ENCODE measurements around the gene CXCL13. TPM values are rescaled to one million over a fixed set of nuclear protein-coding genes. Genes with fewer than 3 reads are reported as not detected.

Gene CXCL13
- total RNA-seq, 1 experiment from 2014 or later, result not detected

GRCh38 chr4:77593993-77594392 lies 11.6 kb upstream of the CXCL13 start:
- Histone ChIP-seq H3K27me3 (replicated peaks; ENCODE audit: insufficient read depth, low read depth, low read length, poor library complexity) (no peaks in the 10 kb centered on the region), H3K27ac (ENCODE audit: low read depth, low read length, poor library complexity, severe bottlenecking) (no peak overlapping the region), H3K4me3 (ENCODE audit: low read depth, low read length, poor library complexity, severe bottlenecking) (no peak overlapping the region), H3K36me3 (ENCODE audit: insufficient read depth, low read length, poor library complexity, severe bottlenecking) (no peaks in the 10 kb centered on the region), H3K4me1 (ENCODE audit: insufficient read depth, low read length, poor library complexity, severe bottlenecking) (no peaks in the 10 kb centered on the region), H3K9me3 (ENCODE audit: low read depth, low read length, poor library complexity, severe bottlenecking) (no peaks in the 10 kb centered on the region)
- TF ChIP-seq EZH2 (IDR thresholded peaks at IDR 0.05; ENCODE audit: borderline replicate concordance, low read depth, low read length, poor library complexity, severe bottlenecking) (no peak), CTCF (conservative IDR thresholded peaks at IDR 0.05; ENCODE audit: low read depth, low read length) (no peak)
- ChIA-PET CTCF (no interaction called here), POLR2A (ENCODE audit: low non-redundant PET) (no interaction called here)
- no peak for DNase-seq (ENCODE audit: low spot score)
- intact Hi-C loops (cut with micrococcal nuclease; ENCODE audit: unreplicated experiment), result no loop called here
- BruUV-seq (replicated peaks), result no TSS peak

GRCh38 chr4:77595364-77595973 lies 10.2 kb upstream of the CXCL13 start:
- Histone ChIP-seq H3K27me3 (replicated peaks; ENCODE audit: insufficient read depth, low read depth, low read length, poor library complexity) (no peaks in the 10 kb centered on the region), H3K4me1 (ENCODE audit: insufficient read depth, low read length, poor library complexity, severe bottlenecking) (no peaks in the 10 kb centered on the region), H3K9me3 (ENCODE audit: low read depth, low read length, poor library complexity, severe bottlenecking) (no peaks in the 10 kb centered on the region), H3K4me3 (ENCODE audit: low read depth, low read length, poor library complexity, severe bottlenecking) (no peak overlapping the region), H3K36me3 (ENCODE audit: insufficient read depth, low read length, poor library complexity, severe bottlenecking) (no peaks in the 10 kb centered on the region), H3K27ac (ENCODE audit: low read depth, low read length, poor library complexity, severe bottlenecking) (no peak overlapping the region)
- DNase-seq (ENCODE audit: low spot score), result no peak
- intact Hi-C loops (cut with micrococcal nuclease; ENCODE audit: unreplicated experiment), result loop anchor here (5.0 kb wide), 1 partner anchor 208 kb away; no protein-coding TSS in a partner anchor
- ChIA-PET CTCF (no interaction called here), POLR2A (ENCODE audit: low non-redundant PET) (no interaction called here)
- BruUV-seq (replicated peaks), result no TSS peak
- TF ChIP-seq EZH2 (IDR thresholded peaks at IDR 0.05; ENCODE audit: borderline replicate concordance, low read depth, low read length, poor library complexity, severe bottlenecking) (no peak), CTCF (conservative IDR thresholded peaks at IDR 0.05; ENCODE audit: low read depth, low read length) (no peak)

- no peak for TF ChIP-seq EZH2 (IDR thresholded peaks at IDR 0.05; ENCODE audit: borderline replicate concordance, low read depth, low read length, poor library complexity, severe bottlenecking)
- peak; percentile 36 for TF ChIP-seq CTCF (conservative IDR thresholded peaks at IDR 0.05; ENCODE audit: low read depth, low read length)
- no TSS peak for BruUV-seq (replicated peaks)
- Histone ChIP-seq H3K4me3 (ENCODE audit: low read depth, low read length, poor library complexity, severe bottlenecking) (no peak overlapping the region), H3K36me3 (ENCODE audit: insufficient read depth, low read length, poor library complexity, severe bottlenecking) (no peaks in the 10 kb centered on the region), H3K27me3 (replicated peaks; ENCODE audit: insufficient read depth, low read depth, low read length, poor library complexity) (no peaks in the 10 kb centered on the region), H3K4me1 (ENCODE audit: insufficient read depth, low read length, poor library complexity, severe bottlenecking) (no peaks in the 10 kb centered on the region), H3K9me3 (ENCODE audit: low read depth, low read length, poor library complexity, severe bottlenecking) (no peaks in the 10 kb centered on the region), H3K27ac (ENCODE audit: low read depth, low read length, poor library complexity, severe bottlenecking) (no peak overlapping the region)
- ChIA-PET CTCF (no interaction called here), POLR2A (ENCODE audit: low non-redundant PET) (no interaction called here)
- intact Hi-C loops (cut with micrococcal nuclease; ENCODE audit: unreplicated experiment), result loop anchor here (5.0 kb wide), 1 partner anchor 212 kb away; no protein-coding TSS in a partner anchor
- peak; percentile 13 for DNase-seq (ENCODE audit: low spot score)
Measured at GRCh38 chr4:77599378-77599777, 6.2 kb upstream of the CXCL13 start.

All from A673 (cell line).